GM12801 (cell line): ENCODE results near the gene SMIM11.

Experiments used
- CTCF ChIP-seq: IDR thresholded peaks from one replicate; pipeline ENCODE4 v1.5.1; 2011; ENCODE audit warnings: control low read depth; ENCODE audit not compliant: insufficient read length; ENCODE audit errors: extremely low read depth

Gene SMIM11

GRCh38 chr21:34345091-34345871, 30.0 kb upstream of the SMIM11 start:
- no peak for TF ChIP-seq CTCF

GRCh38 chr21:34345892-34346291, 29.4 kb upstream of the SMIM11 start:
- no peak for TF ChIP-seq CTCF

- no peak for TF ChIP-seq CTCF
Observed at GRCh38 chr21:34348890-34349519, 26.3 kb upstream of the SMIM11 start.

GRCh38 chr21:34351786-34352241, 23.5 kb upstream of the SMIM11 start:
- TF ChIP-seq CTCF = no peak

- TF ChIP-seq CTCF = no peak
Observed at GRCh38 chr21:34352556-34352955, 22.8 kb upstream of the SMIM11 start.

- no peak for TF ChIP-seq CTCF
Observed at GRCh38 chr21:34353182-34353581, 22.1 kb upstream of the SMIM11 start.

GRCh38 chr21:34354836-34355235, 20.5 kb upstream of the SMIM11 start:
- no peak for TF ChIP-seq CTCF
